GM19467 (cell line): ENCODE results near the gene SEPTIN11.

Experiments used
- ATAC-seq: cut with Tn5 transposase; IDR thresholded peaks from one replicate; pipeline ENCODE4 v1.9.1; 2021; ENCODE audit warnings: mild to moderate bottlenecking, moderate library complexity; ENCODE audit not compliant: unreplicated experiment

The SEPTIN11 gene

GRCh38 chr4:76977736-76978350 is 28.3 kb downstream of the SEPTIN11 start:
- no peak for ATAC-seq

GRCh38 chr4:76979236-76979635 is 29.7 kb downstream of the SEPTIN11 start:
- no peak for ATAC-seq

GRCh38 chr4:76980261-76980660 is 30.7 kb downstream of the SEPTIN11 start:
- no peak for ATAC-seq

- ATAC-seq = no peak
Observed at GRCh38 chr4:76981644-76982043, 32.1 kb downstream of the SEPTIN11 start.

GRCh38 chr4:76982638-76983584 is 33.4 kb downstream of the SEPTIN11 start:
- no peak for ATAC-seq

GRCh38 chr4:76984127-76984526 is 34.6 kb downstream of the SEPTIN11 start:
- no peak for ATAC-seq

- no peak for ATAC-seq
Observed at GRCh38 chr4:76984788-76985211, 35.2 kb downstream of the SEPTIN11 start.

GRCh38 chr4:76987153-76987591 is 37.6 kb downstream of the SEPTIN11 start:
- ATAC-seq = no peak

- no peak for ATAC-seq
Observed at GRCh38 chr4:76987685-76988084, 38.1 kb downstream of the SEPTIN11 start.

GRCh38 chr4:76989391-76990061 is 40.0 kb downstream of the SEPTIN11 start:
- ATAC-seq = no peak

GRCh38 chr4:76990288-76991080 is 40.9 kb downstream of the SEPTIN11 start:
- ATAC-seq = no peak

- ATAC-seq = no peak
Observed at GRCh38 chr4:76991161-76991660, 41.7 kb downstream of the SEPTIN11 start.

GRCh38 chr4:76993787-76994641 is 44.5 kb downstream of the SEPTIN11 start:
- peak; percentile 83 for ATAC-seq

- no peak for ATAC-seq
Observed at GRCh38 chr4:76995776-76996175, 46.2 kb downstream of the SEPTIN11 start.

GRCh38 chr4:76996445-76996844 is 46.9 kb downstream of the SEPTIN11 start:
- no peak for ATAC-seq

- no peak for ATAC-seq
Observed at GRCh38 chr4:76997077-76997476, 47.5 kb downstream of the SEPTIN11 start.

- ATAC-seq = no peak
Observed at GRCh38 chr4:76997532-76997931, 48.0 kb downstream of the SEPTIN11 start.

- no peak for ATAC-seq
Observed at GRCh38 chr4:76998251-76998901, 48.8 kb downstream of the SEPTIN11 start.
